A673 (cell line): Measurements from ENCODE around the gene KYAT1. TPM values are rescaled to one million over a fixed set of nuclear protein-coding genes. Genes with fewer than 3 reads are reported as not detected.
"Not testable (repeated sequence)": the region's sequence is repeated elsewhere in the genome, so short reads cannot be mapped to it uniquely, and the experiment has no call there.

Experiments
- BruUV-seq: library from RNA; stranded (reverse); fragments of 400-500 nt; replicated peaks from 2 replicates; lab custom pipeline; 2021; lab: Mats Ljungman, UMichigan
- CTCF ChIA-PET: fragments of 300-600 bp; sonication (Branson Sonifier 250); formaldehyde crosslinking; loops from one replicate; lab custom pipeline; 2022; ENCODE audit warnings: antibody characterized with exemption; lab: Charles Lee
- POLR2A ChIA-PET: fragments of 300-600 bp; sonication (Branson Sonifier 250); formaldehyde crosslinking; loops from one replicate; lab custom pipeline; 2022; ENCODE audit warnings: antibody characterized with exemption; ENCODE audit not compliant: low non-redundant PET; lab: Charles Lee
- DNase-seq: peaks from one replicate; pipeline ENCODE4 v3.0.0-alpha.2; 2015; ENCODE audit warnings: low spot score
- H3K27ac ChIP-seq: fragments of 200-600 bp; sonication (generic); 2 replicates; pipeline ENCODE4 v1.5.1; 2016; ENCODE audit warnings: mixed run types, low read depth, mild to moderate bottlenecking, mixed read lengths, antibody characterized with exemption, low read length; ENCODE audit not compliant: poor library complexity, severe bottlenecking
- H3K27me3 ChIP-seq: fragments of 200-600 bp; sonication (generic); replicated peaks from 2 replicates; pipeline ENCODE4 v1.6.1; 2017; ENCODE audit warnings: mixed run types, low read depth, mild to moderate bottlenecking, mixed read lengths, antibody characterized with exemption, low read length; ENCODE audit not compliant: insufficient read depth, poor library complexity
- H3K36me3 ChIP-seq: fragments of 200-600 bp; sonication (generic); 2 replicates; pipeline ENCODE4 v1.6.1; 2016; ENCODE audit warnings: mixed run types, mild to moderate bottlenecking, mixed read lengths, antibody characterized with exemption, low read length; ENCODE audit not compliant: insufficient read depth, poor library complexity, severe bottlenecking
- H3K4me1 ChIP-seq: fragments of 200-600 bp; sonication (generic); 2 replicates; pipeline ENCODE4 v1.6.1; 2017; ENCODE audit warnings: mixed run types, mild to moderate bottlenecking, mixed read lengths, antibody characterized with exemption, low read length; ENCODE audit not compliant: insufficient read depth, poor library complexity, severe bottlenecking
- H3K4me3 ChIP-seq: fragments of 200-600 bp; sonication (generic); 2 replicates; pipeline ENCODE4 v1.5.1; 2016; ENCODE audit warnings: low read depth, mixed run types, mild to moderate bottlenecking, mixed read lengths, low read length; ENCODE audit not compliant: poor library complexity, severe bottlenecking
- H3K9me3 ChIP-seq: fragments of 200-600 bp; sonication (generic); 2 replicates; pipeline ENCODE4 v1.6.1; 2016; ENCODE audit warnings: mixed run types, low read depth, mild to moderate bottlenecking, mixed read lengths, antibody characterized with exemption, low read length; ENCODE audit not compliant: poor library complexity, severe bottlenecking
- CTCF ChIP-seq: fragments of 300-800, 200-600 bp; sonication (generic); conservative IDR thresholded peaks from 2 replicates; pipeline ENCODE4 v1.5.1; 2017; ENCODE audit warnings: low read depth, mild to moderate bottlenecking, antibody characterized with exemption, low read length, moderate library complexity, mixed read lengths
- EZH2 ChIP-seq: fragments of 200-600 bp; sonication (generic); IDR thresholded peaks from 2 replicates; pipeline ENCODE4 v1.6.1; 2017; ENCODE audit warnings: borderline replicate concordance, low read depth, mild to moderate bottlenecking, mixed read lengths, antibody characterized with exemption, low read length; ENCODE audit not compliant: poor library complexity, severe bottlenecking
- intact Hi-C: fragments of 100-400 bp; cut with micrococcal nuclease; formaldehyde crosslinking; loops from one replicate; pipeline ENCODE4 v1.10.0; 2022; ENCODE audit not compliant: unreplicated experiment
- total RNA-seq: library from RNA; stranded (reverse); gene quantifications from 2 replicates; pipeline ENCODE4 v1.2.3, GENCODE V29; 2021

KYAT1 gene
- total RNA-seq, 1 experiment from 2014 or later: 17.9 TPM

- H3K9me3 ChIP-seq: peaks cover 4% of the 10 kb centered on the region
- no peaks in the 10 kb centered on the region for H3K27me3 ChIP-seq
- no peaks in the 10 kb centered on the region for H3K36me3 ChIP-seq
- H3K27ac ChIP-seq: no peak overlapping the region
- ChIA-PET CTCF (no interaction called here), POLR2A (no interaction called here)
- H3K4me3 ChIP-seq: no peak overlapping the region
- DNase-seq: no peak
- no peak for TF ChIP-seq EZH2
- TF ChIP-seq CTCF: 0 out of 2 replicates have a peak, but pooled peaks have one; percentile 24
- no peaks in the 10 kb centered on the region for H3K4me1 ChIP-seq
- intact Hi-C loops: no loop called here
- BruUV-seq: no TSS peak
Observed at GRCh38 chr9:128845186-128845931, 36.4 kb downstream of the KYAT1 start.

- BruUV-seq, intact Hi-C loops, H3K27ac ChIP-seq, H3K4me3 ChIP-seq, H3K36me3 ChIP-seq, H3K4me1 ChIP-seq, H3K27me3 ChIP-seq, CTCF ChIA-PET, DNase-seq, H3K9me3 ChIP-seq: not testable (repeated sequence)
- POLR2A ChIA-PET: interaction anchor here (0.9 kb wide), 1 partner anchor 604 kb away, joined by 10 read pairs; no protein-coding TSS in a partner anchor
Observed at GRCh38 chr9:128843171-128843570, 38.6 kb downstream of the KYAT1 start.

DNA sequence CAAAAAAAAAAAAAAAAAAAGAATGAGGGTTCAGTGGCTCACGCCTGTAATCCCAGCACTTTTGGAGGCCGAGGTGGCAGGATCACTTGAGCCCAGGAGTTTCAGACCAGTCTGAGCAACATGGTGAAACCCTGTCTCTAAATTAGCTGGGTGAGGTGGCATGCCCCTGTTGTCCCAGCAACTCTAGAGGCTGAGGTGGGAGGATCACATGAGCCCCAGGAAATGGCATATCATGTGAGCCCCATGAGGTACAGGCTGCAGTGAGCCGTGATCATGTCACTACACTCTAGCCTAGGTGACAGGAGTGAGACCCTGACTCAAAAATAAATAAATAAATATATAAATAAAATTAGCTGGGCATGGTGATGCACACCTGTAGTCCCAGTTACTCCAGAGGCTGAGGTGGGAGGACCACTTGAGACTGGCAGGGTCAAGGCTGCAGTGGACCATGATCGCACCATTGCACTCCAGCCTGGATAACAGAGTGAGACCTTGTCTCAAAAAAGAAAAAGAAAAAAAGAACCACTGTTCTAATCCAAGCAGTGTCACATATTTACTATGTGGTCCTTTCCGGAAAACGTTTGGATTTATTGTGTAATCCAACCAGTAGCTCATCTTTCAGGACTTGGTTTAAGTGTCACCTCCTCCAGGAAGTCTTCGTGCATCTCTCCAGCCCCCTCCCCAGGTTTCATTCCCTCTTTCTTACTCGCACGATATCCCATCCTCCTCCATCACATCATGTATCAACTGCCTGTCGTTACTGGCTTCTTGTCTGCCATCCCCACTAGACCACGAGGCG lies 39.9 kb downstream of the KYAT1 start:
- CTCF ChIA-PET: no interaction called here

More for the DNA sequence above, 39.9 kb downstream of the KYAT1 start:
- no peak for TF ChIP-seq CTCF
- no peak for TF ChIP-seq EZH2
- no peak overlapping the region for H3K27ac ChIP-seq
- no peaks in the 10 kb centered on the region for H3K36me3 ChIP-seq
- POLR2A ChIA-PET: no interaction called here
- no peaks in the 10 kb centered on the region for H3K9me3 ChIP-seq
- H3K4me3 ChIP-seq: no peak overlapping the region
- H3K4me1 ChIP-seq: no peaks in the 10 kb centered on the region
- no peaks in the 10 kb centered on the region for H3K27me3 ChIP-seq
- intact Hi-C loops: no loop called here
- no TSS peak for BruUV-seq
- DNase-seq: no peak
